ENCODE data around the gene NUP188.

NUP188 gene

DNA sequence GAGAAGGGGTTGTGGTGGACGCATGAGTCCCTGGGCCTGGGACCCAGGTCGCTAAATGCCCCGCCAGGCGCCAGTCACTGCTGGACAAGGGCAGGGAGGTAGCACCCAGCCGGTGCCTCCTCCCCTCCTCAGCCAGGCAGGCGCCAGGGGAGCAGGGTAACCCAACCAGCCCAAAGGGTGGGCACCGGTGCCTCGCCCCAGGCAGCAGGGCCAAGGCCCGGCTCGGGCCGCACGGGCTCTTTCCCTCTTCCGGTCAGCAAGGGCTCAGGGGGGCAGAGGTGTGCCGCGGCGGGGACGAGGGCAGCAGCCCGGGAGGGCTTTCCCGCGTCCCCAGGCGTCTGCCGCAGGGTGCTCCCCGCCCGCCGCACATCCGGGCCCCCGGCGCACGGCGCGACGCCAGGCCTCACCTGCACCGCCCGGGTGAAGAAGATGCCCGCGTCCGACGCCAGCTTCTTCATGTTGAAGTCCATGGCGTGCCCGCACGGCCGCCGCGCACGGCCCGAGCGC lies 80.2 kb downstream of the NUP188 start (continued):
- TF ChIP-seq ZNF280C (tag by site-specific recombination; IDR thresholded peaks at IDR 0.05) (no peak), ZNF629 (tag by site-specific recombination; IDR thresholded peaks at IDR 0.05) (no peak), ZNF664 (tag by site-specific recombination; IDR thresholded peaks at IDR 0.05) (no peak), ZNF23 (tag by site-specific recombination; IDR thresholded peaks at IDR 0.05; ENCODE audit: borderline replicate concordance) (no peak), ZFHX2 (tag by site-specific recombination; conservative IDR thresholded peaks at IDR 0.05) (no peak), ZNF658 (tag by site-specific recombination; IDR thresholded peaks at IDR 0.05) (no peak), ZNF214 (tag by site-specific recombination; IDR thresholded peaks at IDR 0.05; ENCODE audit: borderline replicate concordance) (no peak), ZBTB21 (tag by site-specific recombination; IDR thresholded peaks at IDR 0.05) (no peak), MYNN (tag by site-specific recombination; IDR thresholded peaks at IDR 0.05; ENCODE audit: borderline replicate concordance) (no peak), ZNF513 (tag by site-specific recombination; IDR thresholded peaks at IDR 0.05) (no peak), ZNF660 (tag by site-specific recombination; IDR thresholded peaks at IDR 0.05) (0 out of 2 replicates have a peak, but pooled peaks have one; percentile 57), GLI2 (tag by site-specific recombination; IDR thresholded peaks at IDR 0.05; ENCODE audit: borderline replicate concordance, low read depth) (no peak), BCL11A (tag by site-specific recombination; IDR thresholded peaks at IDR 0.05; ENCODE audit: low read depth) (peak; percentile 60; the same call in 1 of the 2 replicates), ZNF792 (tag by site-specific recombination; IDR thresholded peaks at IDR 0.05) (0 out of 2 replicates have a peak, but pooled peaks have one; percentile 21), ELK4 (IDR thresholded peaks at IDR 0.05; ENCODE audit: borderline replicate concordance, low read depth, low read length) (no peak), HOXD13 (CRISPR knock-in tag; IDR thresholded peaks at IDR 0.05; ENCODE audit: borderline replicate concordance) (no peak), ZNF473 (tag by site-specific recombination; IDR thresholded peaks at IDR 0.05) (no peak), GLIS1 (tag by site-specific recombination; IDR thresholded peaks at IDR 0.05) (peak; percentile 64), ZBTB44 (tag by site-specific recombination; IDR thresholded peaks at IDR 0.05) (no peak), SETDB1 (IDR thresholded peaks at IDR 0.05; ENCODE audit: insufficient read length, low read length) (no peak), ZBTB17 (tag by site-specific recombination; IDR thresholded peaks at IDR 0.05) (no peak), ZNF169 (tag by site-specific recombination; IDR thresholded peaks at IDR 0.05) (no peak), TCF7L2 (IDR thresholded peaks at IDR 0.05; ENCODE audit: borderline replicate concordance, low read depth, low read length) (no peak), ZNF37A (tag by site-specific recombination; IDR thresholded peaks at IDR 0.05) (no peak), ZBTB8A (tag by site-specific recombination; IDR thresholded peaks at IDR 0.05) (peak; percentile 97)
- TF ChIP-seq, protein P1, sequence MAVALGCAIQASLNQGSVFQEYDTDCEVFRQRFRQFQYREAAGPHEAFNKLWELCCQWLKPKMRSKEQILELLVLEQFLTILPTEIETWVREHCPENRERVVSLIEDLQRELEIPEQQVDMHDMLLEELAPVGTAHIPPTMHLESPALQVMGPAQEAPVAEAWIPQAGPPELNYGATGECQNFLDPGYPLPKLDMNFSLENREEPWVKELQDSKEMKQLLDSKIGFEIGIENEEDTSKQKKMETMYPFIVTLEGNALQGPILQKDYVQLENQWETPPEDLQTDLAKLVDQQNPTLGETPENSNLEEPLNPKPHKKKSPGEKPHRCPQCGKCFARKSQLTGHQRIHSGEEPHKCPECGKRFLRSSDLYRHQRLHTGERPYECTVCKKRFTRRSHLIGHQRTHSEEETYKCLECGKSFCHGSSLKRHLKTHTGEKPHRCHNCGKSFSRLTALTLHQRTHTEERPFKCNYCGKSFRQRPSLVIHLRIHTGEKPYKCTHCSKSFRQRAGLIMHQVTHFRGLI (tag by site-specific recombination; IDR thresholded peaks at IDR 0.05): 0 out of 2 replicates have a peak, but pooled peaks have one; percentile 26
- TF ChIP-seq, protein P2, sequence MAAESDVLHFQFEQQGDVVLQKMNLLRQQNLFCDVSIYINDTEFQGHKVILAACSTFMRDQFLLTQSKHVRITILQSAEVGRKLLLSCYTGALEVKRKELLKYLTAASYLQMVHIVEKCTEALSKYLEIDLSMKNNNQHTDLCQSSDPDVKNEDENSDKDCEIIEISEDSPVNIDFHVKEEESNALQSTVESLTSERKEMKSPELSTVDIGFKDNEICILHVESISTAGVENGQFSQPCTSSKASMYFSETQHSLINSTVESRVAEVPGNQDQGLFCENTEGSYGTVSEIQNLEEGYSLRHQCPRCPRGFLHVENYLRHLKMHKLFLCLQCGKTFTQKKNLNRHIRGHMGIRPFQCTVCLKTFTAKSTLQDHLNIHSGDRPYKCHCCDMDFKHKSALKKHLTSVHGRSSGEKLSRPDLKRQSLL (tag by site-specific recombination; IDR thresholded peaks at IDR 0.05): no peak; the same call in 1 of the 2 replicates
- TF ChIP-seq, protein P3, sequence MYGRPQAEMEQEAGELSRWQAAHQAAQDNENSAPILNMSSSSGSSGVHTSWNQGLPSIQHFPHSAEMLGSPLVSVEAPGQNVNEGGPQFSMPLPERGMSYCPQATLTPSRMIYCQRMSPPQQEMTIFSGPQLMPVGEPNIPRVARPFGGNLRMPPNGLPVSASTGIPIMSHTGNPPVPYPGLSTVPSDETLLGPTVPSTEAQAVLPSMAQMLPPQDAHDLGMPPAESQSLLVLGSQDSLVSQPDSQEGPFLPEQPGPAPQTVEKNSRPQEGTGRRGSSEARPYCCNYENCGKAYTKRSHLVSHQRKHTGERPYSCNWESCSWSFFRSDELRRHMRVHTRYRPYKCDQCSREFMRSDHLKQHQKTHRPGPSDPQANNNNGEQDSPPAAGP (tag by site-specific recombination; IDR thresholded peaks at IDR 0.05): peak; percentile 67
- TF ChIP-seq, protein P4, sequence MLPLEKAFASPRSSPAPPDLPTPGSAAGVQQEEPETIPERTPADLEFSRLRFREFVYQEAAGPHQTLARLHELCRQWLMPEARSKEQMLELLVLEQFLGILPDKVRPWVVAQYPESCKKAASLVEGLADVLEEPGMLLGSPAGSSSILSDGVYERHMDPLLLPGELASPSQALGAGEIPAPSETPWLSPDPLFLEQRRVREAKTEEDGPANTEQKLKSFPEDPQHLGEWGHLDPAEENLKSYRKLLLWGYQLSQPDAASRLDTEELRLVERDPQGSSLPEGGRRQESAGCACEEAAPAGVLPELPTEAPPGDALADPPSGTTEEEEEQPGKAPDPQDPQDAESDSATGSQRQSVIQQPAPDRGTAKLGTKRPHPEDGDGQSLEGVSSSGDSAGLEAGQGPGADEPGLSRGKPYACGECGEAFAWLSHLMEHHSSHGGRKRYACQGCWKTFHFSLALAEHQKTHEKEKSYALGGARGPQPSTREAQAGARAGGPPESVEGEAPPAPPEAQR (tag by site-specific recombination; IDR thresholded peaks at IDR 0.05): no peak

Data from HEK293 (cell line).